ENCODE measurements around the gene TNFRSF6B.
"Not testable (repeated sequence)": the region's sequence is repeated elsewhere in the genome, so short reads cannot be mapped to it uniquely, and the experiment has no call there.

The TNFRSF6B gene

DNA sequence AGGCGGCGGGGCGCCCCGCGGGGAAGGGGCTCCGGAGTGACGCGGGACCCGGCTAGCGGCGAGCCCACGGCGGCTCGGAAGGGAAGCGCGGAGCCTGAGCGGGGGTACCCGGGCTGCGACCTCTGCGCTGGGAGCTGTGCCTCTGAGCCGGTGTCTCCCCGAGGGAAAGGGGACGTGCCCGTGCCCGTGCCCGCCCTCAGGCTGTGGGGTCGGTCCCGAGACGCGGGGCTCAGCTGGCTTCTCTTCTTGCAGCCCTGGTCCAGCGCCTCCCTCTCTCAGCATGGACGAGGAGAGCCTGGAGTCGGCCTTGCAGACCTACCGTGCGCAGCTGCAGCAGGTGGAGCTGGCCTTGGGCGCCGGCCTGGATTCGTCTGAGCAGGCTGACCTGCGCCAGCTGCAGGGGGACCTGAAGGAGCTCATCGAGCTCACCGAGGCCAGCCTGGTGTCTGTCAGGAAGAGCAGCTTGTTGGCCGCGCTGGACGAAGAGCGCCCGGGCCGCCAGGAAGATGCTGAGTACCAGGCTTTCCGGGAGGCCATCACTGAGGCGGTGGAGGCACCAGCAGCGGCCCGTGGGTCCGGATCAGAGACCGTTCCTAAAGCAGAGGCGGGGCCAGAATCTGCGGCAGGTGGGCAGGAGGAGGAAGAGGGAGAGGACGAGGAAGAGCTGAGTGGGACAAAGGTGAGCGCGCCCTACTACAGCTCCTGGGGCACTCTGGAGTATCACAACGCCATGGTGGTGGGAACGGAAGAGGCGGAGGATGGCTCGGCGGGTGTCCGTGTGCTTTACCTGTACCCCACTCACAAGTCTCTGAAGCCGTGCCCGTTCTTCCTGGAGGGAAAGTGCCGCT, 12.1 kb downstream of the TNFRSF6B start:
- DNase-seq (ENCODE audit: low read depth) = no peak

DNA sequence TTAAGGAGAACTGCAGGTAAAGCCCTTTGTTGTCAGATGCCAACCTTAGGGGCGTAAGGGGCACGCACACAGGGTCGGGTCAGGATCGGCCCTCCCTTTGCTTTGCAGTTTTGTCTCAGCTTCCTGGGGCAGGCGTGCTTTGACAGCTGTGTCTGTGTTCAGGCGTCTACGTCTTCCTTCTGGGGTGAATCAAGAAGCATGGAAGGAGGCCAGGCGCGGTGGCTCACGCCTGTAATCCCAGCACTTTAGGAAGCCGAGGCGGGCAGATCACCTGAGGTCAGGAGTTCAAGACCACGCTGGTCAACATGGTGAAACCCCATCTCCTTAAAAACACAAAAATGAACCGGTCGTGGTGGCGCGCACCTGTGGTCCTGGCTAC, 12.7 kb downstream of the TNFRSF6B start:
- no peak for DNase-seq (ENCODE audit: low read depth)

GRCh38 chr20:63711085-63711645, 14.7 kb downstream of the TNFRSF6B start:
- no peak for DNase-seq (ENCODE audit: low read depth)

- DNase-seq (ENCODE audit: low read depth) = no peak
These were observed 15.7 kb downstream of the TNFRSF6B start for GRCh38 chr20:63712191-63712590.

DNA sequence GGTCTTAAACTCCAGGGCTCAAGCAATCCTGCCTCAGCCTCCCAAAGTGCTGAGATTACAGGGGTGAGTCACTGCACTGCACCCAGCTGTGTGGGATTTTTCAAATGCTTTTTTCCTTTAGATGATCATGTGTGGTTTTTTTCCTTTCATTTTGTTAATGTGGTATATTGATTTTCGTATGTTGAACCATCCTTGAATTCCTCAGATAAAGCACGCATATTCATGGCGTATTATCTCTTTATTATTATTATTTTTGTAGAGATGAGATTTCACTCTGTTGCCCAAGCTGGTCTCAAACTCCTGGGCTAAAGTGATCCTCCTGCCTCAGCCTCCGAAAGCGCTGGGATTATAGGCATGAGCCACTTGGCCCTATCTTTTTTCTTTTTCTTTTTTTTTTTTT, 18.4 kb downstream of the TNFRSF6B start:
- no peak for DNase-seq (ENCODE audit: low read depth)

DNA sequence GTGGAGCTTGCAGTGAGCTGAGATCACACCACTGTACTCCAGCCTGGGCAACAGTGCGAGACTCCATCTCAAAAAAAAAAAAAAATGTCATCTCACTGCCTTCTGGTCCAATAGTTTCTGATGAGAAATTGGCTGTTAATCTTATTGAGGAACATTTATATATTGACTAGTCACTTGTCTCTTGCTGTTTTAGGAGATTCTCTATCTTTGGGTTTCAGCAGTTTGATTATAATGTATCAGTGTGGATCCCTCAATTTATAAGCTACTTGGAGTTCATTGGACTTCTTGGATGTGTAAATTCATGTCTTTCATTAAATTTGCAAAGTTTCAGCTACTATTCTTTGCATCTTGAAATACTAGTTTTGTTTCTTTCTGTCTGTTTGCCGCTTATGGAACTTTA, 22.5 kb downstream of the TNFRSF6B start:
- DNase-seq (ENCODE audit: low read depth) = no peak

- DNase-seq (ENCODE audit: low read depth) = not testable (repeated sequence)
These were observed 26.6 kb downstream of the TNFRSF6B start for GRCh38 chr20:63722967-63723622.

DNA sequence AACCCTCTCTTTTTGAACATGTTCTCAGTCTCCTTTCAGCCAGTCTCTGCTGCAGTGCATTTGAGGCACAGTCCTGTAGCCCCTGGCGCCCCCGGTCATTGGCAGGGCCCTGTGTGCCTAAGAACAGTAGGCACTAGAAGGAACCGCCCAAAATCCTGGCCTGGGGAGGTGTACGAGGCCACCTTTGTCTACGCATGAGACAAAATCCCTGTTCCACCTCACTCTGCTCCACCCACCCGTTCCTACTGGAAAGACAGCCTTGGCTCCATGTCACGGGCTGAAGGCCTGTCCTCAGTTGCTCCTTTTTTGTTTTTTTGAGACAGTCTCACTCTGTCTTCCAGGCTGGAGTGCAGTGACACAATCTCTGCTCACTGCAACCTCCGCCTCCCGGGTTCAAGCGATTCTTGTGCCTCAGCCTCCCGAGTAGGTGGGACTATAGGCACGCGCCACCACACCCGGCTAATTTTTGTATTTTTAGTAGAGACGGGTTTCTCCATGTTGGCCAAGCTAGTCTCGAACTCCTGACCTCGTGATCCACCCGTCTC, 33.8 kb downstream of the TNFRSF6B start:
- DNase-seq (ENCODE audit: low read depth) = not testable (repeated sequence)

DNA sequence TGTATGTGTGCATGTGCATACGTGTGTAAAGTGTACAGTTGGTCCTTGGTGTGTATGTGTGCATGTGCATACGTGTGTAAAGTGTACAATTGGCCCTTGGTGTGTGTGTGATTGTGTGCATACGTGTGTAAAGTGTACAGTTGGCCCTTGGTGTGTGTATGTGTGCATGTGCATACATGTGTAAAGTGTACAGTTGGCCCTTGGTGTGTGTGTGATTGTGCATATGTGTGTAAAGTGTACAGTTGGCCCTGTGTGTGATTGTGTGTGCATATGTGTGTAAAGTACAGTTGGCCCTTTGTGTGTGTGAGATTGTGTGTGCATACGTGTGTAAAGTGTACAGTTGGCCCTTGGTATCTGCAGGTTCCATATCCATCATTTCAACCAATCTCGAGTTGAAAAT, 35.0 kb downstream of the TNFRSF6B start:
- DNase-seq (ENCODE audit: low read depth) = no peak

- DNase-seq (ENCODE audit: low read depth) = no peak
These were observed 36.0 kb downstream of the TNFRSF6B start for GRCh38 chr20:63732118-63733095.

- no peak for DNase-seq (ENCODE audit: low read depth)
These were observed 36.7 kb downstream of the TNFRSF6B start for GRCh38 chr20:63733117-63733516.

GRCh38 chr20:63733579-63734081, 37.2 kb downstream of the TNFRSF6B start:
- no peak for DNase-seq (ENCODE audit: low read depth)

- no peak for DNase-seq (ENCODE audit: low read depth)
These were observed 37.9 kb downstream of the TNFRSF6B start for GRCh38 chr20:63734111-63734945.

- no peak for DNase-seq (ENCODE audit: low read depth)
These were observed 38.8 kb downstream of the TNFRSF6B start for GRCh38 chr20:63734946-63735858.

DNA sequence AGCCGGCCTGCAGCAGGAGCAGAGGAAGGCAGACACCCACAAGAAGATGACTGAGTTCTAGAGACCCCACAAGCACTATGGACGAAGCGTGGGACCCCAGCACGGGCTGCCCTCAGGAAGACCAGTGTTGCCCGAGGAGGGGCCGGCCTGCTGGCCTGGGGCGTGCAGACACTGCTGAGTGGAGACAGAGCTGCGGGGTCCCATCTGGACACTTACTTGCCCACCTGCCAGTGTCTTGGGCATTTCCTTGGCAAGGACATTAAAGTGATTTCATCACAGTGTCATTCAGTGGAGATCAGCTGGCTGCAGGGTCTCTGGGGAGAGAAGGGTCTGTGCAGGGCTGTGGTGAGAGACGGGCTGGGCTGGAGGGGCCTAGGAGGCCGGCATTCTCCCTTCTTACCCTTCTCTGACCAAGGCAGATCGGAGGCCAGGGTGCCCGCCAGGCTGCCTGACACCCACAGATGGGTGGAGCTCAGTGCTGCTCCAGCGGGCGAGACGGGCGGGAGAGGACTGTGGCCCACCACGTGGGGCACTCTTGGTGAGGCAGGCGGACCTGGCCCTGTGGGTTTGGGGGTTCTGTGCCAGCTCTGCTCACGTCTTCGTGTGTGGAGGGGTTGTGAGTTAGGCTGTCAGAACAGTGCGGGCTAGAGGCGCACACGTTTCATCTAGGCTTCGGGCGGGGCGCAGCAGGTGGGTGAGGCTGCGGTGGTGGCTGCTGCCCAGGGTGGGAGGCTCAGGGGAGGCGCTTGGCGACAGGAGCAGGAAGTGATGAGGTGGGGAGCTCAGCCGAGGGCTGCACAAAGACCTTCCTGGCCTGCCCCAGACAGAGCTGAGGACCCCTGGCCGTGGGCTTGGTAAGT, 39.6 kb downstream of the TNFRSF6B start, which contains the start of gene LIME1:
Gene LIME1, plus strand, starts transcription at position 806 of the 860 bp plus-strand sequence. CDS start 886 bp downstream, outside the sequence.
- peak; percentile 75 for DNase-seq (ENCODE audit: low read depth)

DNA sequence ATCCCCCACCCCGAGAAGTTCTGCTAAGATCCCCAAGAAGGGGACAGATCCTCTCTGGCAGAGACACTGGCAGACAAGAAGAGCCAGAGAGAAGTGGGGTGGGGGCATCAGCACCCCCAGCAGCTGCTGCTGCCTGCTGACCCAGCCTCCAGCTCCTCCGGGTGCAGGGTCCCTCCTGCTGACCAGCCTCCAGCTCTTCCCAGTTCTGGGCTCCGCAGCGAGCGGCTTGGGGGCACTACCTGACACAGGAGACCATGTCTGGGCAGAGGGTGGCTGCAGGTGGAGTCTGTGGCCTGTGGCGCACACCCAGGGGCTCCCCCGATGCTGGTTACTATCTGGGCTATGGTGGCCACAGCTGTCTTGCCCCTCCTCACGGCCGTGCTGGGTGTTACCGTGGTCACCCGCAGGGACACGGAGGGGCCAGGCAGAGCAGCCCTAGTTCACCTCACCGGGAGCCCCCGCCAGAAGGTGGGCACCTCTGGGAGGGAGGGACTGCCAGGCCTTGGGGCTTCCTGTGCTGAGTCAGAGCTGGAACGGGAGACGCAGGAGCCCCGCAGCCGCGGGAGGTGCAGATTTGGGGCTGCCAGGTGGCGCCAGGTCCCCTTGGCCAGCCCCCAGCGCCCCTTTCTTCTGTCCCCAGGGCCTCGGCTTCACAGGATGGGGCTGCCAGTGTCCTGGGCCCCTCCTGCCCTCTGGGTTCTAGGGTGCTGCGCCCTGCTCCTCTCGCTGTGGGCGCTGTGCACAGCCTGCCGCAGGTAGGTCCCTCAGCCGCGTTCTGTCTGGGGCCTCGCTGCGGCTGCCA, 40.6 kb downstream of the TNFRSF6B start:
- DNase-seq (ENCODE audit: low read depth) = peak; percentile 57

GRCh38 chr20:63737695-63737944, 41.2 kb downstream of the TNFRSF6B start:
- no peak for DNase-seq (ENCODE audit: low read depth)

Measured in T follicular helper cell (primary cell).